Gastrocnemius medialis (tissue), 4 donors: ENCODE measurements around the gene VOPP1. TPM values are rescaled to one million over a fixed set of nuclear protein-coding genes. Genes with fewer than 3 reads are reported as not detected.

ENCODE experiments used
- ATAC-seq, 2 donors: fragments of 150-250 bp; one replicate each; pipeline ENCODE4 v1.9.1; 2016
- DNase-seq, 2 donors: peaks; one replicate each; pipeline ENCODE4 v3.0.0-alpha.2; 2019
- H3K27ac ChIP-seq, 4 donors: fragments of 200-600 bp; sonication (generic); 1 replicate in 1 of 4; 2 replicates in 3 of 4; pipeline ENCODE4 v1.5.1; 2016 to 2018; ENCODE audit warnings: mild to moderate bottlenecking in 2 of 4, moderate library complexity in 1 of 4
- H3K27me3 ChIP-seq, 3 donors: fragments of 200-600 bp; sonication (generic) in 2 of 3; 1 replicate in 1 of 3; 2 replicates in 2 of 3; pipeline versions ENCODE4 v1.5.1 to v1.6.0; 2016 to 2019; ENCODE audit warnings: mild to moderate bottlenecking in 1 of 3, moderate library complexity in 1 of 3
- H3K36me3 ChIP-seq, 2 donors: fragments of 200-600 bp; sonication (generic) in 1 of 2; one replicate each; pipeline ENCODE4 v1.5.1; 2017 to 2018
- H3K4me1 ChIP-seq, 2 donors: fragments of 200-600 bp; sonication (generic) in 1 of 2; one replicate each; pipeline ENCODE4 v1.5.1; 2016 to 2017; ENCODE audit warnings: mild to moderate bottlenecking in 2 of 2
- H3K4me3 ChIP-seq, 4 donors: fragments of 200-600 bp; sonication (generic) in 3 of 4; 1 replicate in 1 of 4; 2 replicates in 3 of 4; pipeline ENCODE4 v1.5.1; 2016 to 2019; ENCODE audit warnings: mild to moderate bottlenecking in 2 of 4
- H3K9me3 ChIP-seq, 3 donors: fragments of 200-600 bp; sonication (generic) in 2 of 3; 1 replicate in 1 of 3; 2 replicates in 2 of 3; pipeline ENCODE4 v1.5.1; 2016 to 2019
- CTCF ChIP-seq, 5 experiments: fragments of 450-650 bp in 3 of 5; fragments of 200-600 bp in 2 of 5; sonication (generic) in 2 of 5; IDR thresholded peaks in 4 of 5; conservative IDR thresholded peaks in 1 of 5; 1 replicate in 4 of 5; 2 replicates in 1 of 5; pipeline ENCODE4 v1.5.1; 2016 to 2019; ENCODE audit warnings: antibody characterized with exemption in 5 of 5, mild to moderate bottlenecking in 3 of 5, moderate library complexity in 3 of 5
- POLR2A ChIP-seq, 2 donors: fragments of 450-650 bp; IDR thresholded peaks; one replicate each; pipeline ENCODE4 v1.6.1; 2017; ENCODE audit warnings: antibody characterized with exemption in 2 of 2, mild to moderate bottlenecking in 2 of 2, moderate library complexity in 2 of 2
- in situ Hi-C, 4 donors: fragments of 200-750 bp; cut with MboI; loops; one replicate each; pipeline versions ENCODE4 v1.15.0 to v1.8.0; 2017; ENCODE audit warnings: low sequenced_read_pairs in 4 of 4
- intact Hi-C: fragments of 100-400 bp; cut with DNase I; formaldehyde crosslinking; loops from one replicate; pipeline ENCODE4 v1.15.1; 2023; ENCODE audit warnings: low total_unique reads
- total RNA-seq, 4 donors: library from RNA; depleted of rRNA; stranded (reverse); fragments of >200 nt; gene quantifications; one replicate each; pipeline versions ENCODE4 v1.1.0 to v1.2.3, GENCODE V29; 2016

The VOPP1 gene
- total RNA-seq, 4 donors from 2014 or later = 17.3 to 27.9 (median 26.5) TPM

GRCh38 chr7:55476852-55477780 lies 95.2 kb downstream of the VOPP1 start:
- ATAC-seq = peak in 1 of 2 donors; percentile 28
- H3K4me1 ChIP-seq = peaks cover 18 to 24% of the 10 kb centered on the region in 2 donors
- in situ Hi-C loops (no loop called here), intact Hi-C loops (no loop called here)
- H3K27ac ChIP-seq = peak overlapping the region in 2 of 4 donors; percentile 33 to 52
- H3K36me3 ChIP-seq = no peaks in the 10 kb centered on the region
- TF ChIP-seq CTCF (IDR thresholded peaks at IDR 0.05 in 4 of 5, conservative IDR thresholded peaks at IDR 0.05 in 1 of 5) = no peak
- no peak for TF ChIP-seq POLR2A (IDR thresholded peaks at IDR 0.05)
- no peaks in the 10 kb centered on the region for H3K27me3 ChIP-seq
- DNase-seq = no peak
- no peaks in the 10 kb centered on the region for H3K9me3 ChIP-seq
- no peak overlapping the region for H3K4me3 ChIP-seq

- TF ChIP-seq POLR2A (IDR thresholded peaks at IDR 0.05) (no peak), CTCF (IDR thresholded peaks at IDR 0.05 in 4 of 5, conservative IDR thresholded peaks at IDR 0.05 in 1 of 5) (no peak)
- peak in 1 of 2 donors; percentile 47 for DNase-seq
- in situ Hi-C loops (no loop called here), intact Hi-C loops (no loop called here)
- Histone ChIP-seq H3K27ac (peak overlapping the region in 2 of 4 donors; percentile 33 to 52), H3K4me1 (peaks cover 18 to 24% of the 10 kb centered on the region in 2 donors), H3K27me3 (no peaks in the 10 kb centered on the region), H3K9me3 (no peaks in the 10 kb centered on the region), H3K4me3 (no peak overlapping the region), H3K36me3 (no peaks in the 10 kb centered on the region)
- ATAC-seq = peak; percentile 20 to 68
Observed at GRCh38 chr7:55475855-55476803, 96.2 kb downstream of the VOPP1 start.

GRCh38 chr7:55474944-55475854 lies 97.1 kb downstream of the VOPP1 start:
- H3K27me3 ChIP-seq = no peaks in the 10 kb centered on the region
- no peaks in the 10 kb centered on the region for H3K9me3 ChIP-seq
- TF ChIP-seq POLR2A (IDR thresholded peaks at IDR 0.05) (no peak), CTCF (IDR thresholded peaks at IDR 0.05 in 4 of 5, conservative IDR thresholded peaks at IDR 0.05 in 1 of 5) (no peak)
- DNase-seq (no peak), ATAC-seq (no peak)
- in situ Hi-C loops (no loop called here), intact Hi-C loops (no loop called here)
- H3K36me3 ChIP-seq = no peaks in the 10 kb centered on the region
- no peak overlapping the region for H3K27ac ChIP-seq
- peaks cover 18 to 24% of the 10 kb centered on the region in 2 donors for H3K4me1 ChIP-seq
- no peak overlapping the region for H3K4me3 ChIP-seq

GRCh38 chr7:55473932-55474331 lies 98.4 kb downstream of the VOPP1 start:
- DNase-seq (no peak), ATAC-seq (no peak)
- in situ Hi-C loops (no loop called here), intact Hi-C loops (no loop called here)
- Histone ChIP-seq H3K27me3 (no peaks in the 10 kb centered on the region), H3K36me3 (no peaks in the 10 kb centered on the region), H3K27ac (no peak overlapping the region), H3K4me1 (peaks cover 12 to 17% of the 10 kb centered on the region in 2 donors), H3K9me3 (no peaks in the 10 kb centered on the region), H3K4me3 (no peak overlapping the region)
- no peak for TF ChIP-seq POLR2A (IDR thresholded peaks at IDR 0.05)
- TF ChIP-seq CTCF (IDR thresholded peaks at IDR 0.05 in 4 of 5, conservative IDR thresholded peaks at IDR 0.05 in 1 of 5) = no peak
